RWPE2 (cell line): Measurements from ENCODE around the gene CRACR2B.
A peak's percentile ranks its signal among the peaks of the same experiment; 100 is the strongest.

Experiments
- ATAC-seq: fragments of 200-7000 bp; cut with Tn5 transposase; 3 replicates; pipeline ENCODE4 v1.9.1; 2021; ENCODE audit warnings: low read depth
- DNase-seq: peaks from one replicate; pipeline ENCODE4 v3.0.0-alpha.2; 2020; ENCODE audit warnings: low spot score
- H3K27ac ChIP-seq: fragments of 450-650 bp; 2 replicates; pipeline ENCODE4 v1.5.1; 2017; ENCODE audit warnings: mild to moderate bottlenecking; ENCODE audit not compliant: poor library complexity, severe bottlenecking
- H3K27me3 ChIP-seq: fragments of 250-450 bp; sonication (Bioruptor Pico); 2 replicates; pipeline ENCODE4 v1.5.1; 2021; ENCODE audit warnings: mild to moderate bottlenecking, moderate library complexity; ENCODE audit not compliant: insufficient read depth, poor library complexity, severe bottlenecking
- H3K36me3 ChIP-seq: fragments of 250-450 bp; sonication (Bioruptor Pico); 2 replicates; pipeline ENCODE4 v1.5.1; 2020; ENCODE audit warnings: low read depth, mild to moderate bottlenecking, moderate library complexity
- H3K4me1 ChIP-seq: fragments of 250-450 bp; sonication (Bioruptor Pico); 2 replicates; pipeline ENCODE4 v1.5.1; 2021; ENCODE audit warnings: mild to moderate bottlenecking, moderate library complexity; ENCODE audit not compliant: insufficient read depth, poor library complexity, severe bottlenecking
- H3K4me3 ChIP-seq: fragments of 250-450 bp; sonication (Bioruptor Pico); 2 replicates; pipeline ENCODE4 v1.5.1; 2021; ENCODE audit warnings: mild to moderate bottlenecking, moderate library complexity; ENCODE audit not compliant: severe bottlenecking
- H3K9me3 ChIP-seq: fragments of 250-450 bp; sonication (Bioruptor Pico); 2 replicates; pipeline ENCODE4 v1.5.1; 2021; ENCODE audit warnings: mild to moderate bottlenecking, moderate library complexity; ENCODE audit not compliant: severe bottlenecking
- TF ChIP-seq, protein P1 (sequence below): fragments of 450-650 bp; IDR thresholded peaks from one replicate; pipeline ENCODE4 v1.5.1; 2017; ENCODE audit warnings: mild to moderate bottlenecking, moderate library complexity; ENCODE audit not compliant: poor library complexity, severe bottlenecking

Gene CRACR2B

DNA sequence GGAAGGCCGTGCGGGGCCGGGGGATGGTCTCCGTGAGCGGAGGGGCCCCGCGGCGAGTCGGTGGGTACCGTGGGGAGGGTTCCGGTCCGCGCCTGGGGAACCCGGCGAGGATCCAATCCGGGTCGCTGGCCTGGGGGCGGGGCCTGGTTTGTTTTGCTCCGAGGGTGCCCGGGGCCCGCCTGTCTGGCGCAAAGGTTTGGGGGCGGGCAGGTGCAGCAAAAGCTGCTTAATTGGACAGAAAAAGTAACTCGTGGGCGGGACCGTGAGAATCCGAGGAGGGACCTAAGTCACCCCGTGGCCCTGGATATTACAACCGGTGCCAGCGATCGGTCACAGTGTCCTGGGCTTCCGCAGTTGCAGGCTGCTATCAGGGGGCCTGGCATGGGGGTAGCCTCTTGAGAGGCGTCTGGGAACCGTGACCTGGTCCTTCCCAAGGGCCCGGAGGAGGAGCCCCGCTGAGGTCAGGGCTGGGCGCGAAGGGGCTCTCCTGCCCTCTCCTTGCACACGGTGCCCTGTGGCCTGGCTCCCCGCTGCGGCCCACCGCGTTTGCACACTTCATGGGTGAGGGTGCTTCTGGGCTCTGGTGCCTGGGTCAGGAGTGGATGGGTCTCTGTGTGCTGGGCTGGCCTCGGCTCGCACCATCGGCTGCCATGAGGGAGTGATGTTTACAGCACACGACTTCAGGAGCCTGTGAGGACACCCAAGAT is 7.6 kb upstream of the CRACR2B start:
- Histone ChIP-seq H3K27me3 (no peaks in the 10 kb centered on the region), H3K4me3 (peak overlapping the region; percentile 80), H3K4me1 (peaks cover 15% of the 10 kb centered on the region), H3K36me3 (no peaks in the 10 kb centered on the region), H3K27ac (peak overlapping the region; percentile 77), H3K9me3 (no peaks in the 10 kb centered on the region)
- peak; percentile 57 for ATAC-seq
- TF ChIP-seq, protein P1, sequence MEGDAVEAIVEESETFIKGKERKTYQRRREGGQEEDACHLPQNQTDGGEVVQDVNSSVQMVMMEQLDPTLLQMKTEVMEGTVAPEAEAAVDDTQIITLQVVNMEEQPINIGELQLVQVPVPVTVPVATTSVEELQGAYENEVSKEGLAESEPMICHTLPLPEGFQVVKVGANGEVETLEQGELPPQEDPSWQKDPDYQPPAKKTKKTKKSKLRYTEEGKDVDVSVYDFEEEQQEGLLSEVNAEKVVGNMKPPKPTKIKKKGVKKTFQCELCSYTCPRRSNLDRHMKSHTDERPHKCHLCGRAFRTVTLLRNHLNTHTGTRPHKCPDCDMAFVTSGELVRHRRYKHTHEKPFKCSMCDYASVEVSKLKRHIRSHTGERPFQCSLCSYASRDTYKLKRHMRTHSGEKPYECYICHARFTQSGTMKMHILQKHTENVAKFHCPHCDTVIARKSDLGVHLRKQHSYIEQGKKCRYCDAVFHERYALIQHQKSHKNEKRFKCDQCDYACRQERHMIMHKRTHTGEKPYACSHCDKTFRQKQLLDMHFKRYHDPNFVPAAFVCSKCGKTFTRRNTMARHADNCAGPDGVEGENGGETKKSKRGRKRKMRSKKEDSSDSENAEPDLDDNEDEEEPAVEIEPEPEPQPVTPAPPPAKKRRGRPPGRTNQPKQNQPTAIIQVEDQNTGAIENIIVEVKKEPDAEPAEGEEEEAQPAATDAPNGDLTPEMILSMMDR, result no peak
- DNase-seq, result peak; percentile 93

DNA sequence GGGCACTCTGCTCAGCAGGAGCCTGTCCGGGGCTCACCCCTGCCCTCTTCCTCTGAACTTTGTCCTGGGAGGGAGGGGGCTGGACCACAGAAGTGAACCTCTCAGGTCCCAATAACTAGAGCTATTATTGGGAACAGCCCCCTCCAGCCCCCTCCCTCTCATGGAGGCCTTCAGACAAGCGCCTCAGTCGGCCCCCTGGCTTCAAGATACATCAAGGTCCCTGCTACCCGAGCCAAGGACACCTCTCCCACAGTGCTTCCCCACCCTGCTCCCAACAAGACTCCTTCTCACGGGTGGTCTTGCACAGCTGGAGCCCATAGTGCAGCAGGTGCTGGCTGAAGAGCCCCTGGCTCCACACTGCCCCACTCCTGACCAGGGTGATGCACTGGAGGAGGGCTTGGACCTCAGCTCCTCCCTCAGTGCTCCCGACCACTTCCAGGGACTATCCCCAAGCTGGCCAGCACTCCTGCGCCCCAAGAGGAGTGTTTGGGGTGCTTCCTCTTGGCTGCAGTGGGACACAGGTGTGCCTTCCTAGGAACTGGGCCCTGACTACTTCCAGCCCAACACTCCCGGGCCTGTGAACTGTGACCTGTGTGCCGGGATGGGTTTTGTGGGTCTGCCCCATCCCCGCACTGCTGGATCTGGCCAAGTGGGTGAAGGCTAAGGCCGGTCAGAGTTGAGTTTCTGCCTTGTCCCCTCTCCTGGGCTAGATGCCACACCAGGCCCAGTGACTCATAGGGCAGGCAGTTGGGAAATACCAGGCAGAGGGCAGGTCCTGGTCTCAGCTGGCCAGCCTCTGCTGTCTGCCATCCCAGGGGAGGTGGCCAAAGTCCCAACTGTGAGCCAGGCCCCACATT is 6.8 kb upstream of the CRACR2B start:
- peak overlapping the region; percentile 77 for H3K27ac ChIP-seq
- peak; percentile 28; the same call in 2 of the 3 replicates for ATAC-seq

DNA sequence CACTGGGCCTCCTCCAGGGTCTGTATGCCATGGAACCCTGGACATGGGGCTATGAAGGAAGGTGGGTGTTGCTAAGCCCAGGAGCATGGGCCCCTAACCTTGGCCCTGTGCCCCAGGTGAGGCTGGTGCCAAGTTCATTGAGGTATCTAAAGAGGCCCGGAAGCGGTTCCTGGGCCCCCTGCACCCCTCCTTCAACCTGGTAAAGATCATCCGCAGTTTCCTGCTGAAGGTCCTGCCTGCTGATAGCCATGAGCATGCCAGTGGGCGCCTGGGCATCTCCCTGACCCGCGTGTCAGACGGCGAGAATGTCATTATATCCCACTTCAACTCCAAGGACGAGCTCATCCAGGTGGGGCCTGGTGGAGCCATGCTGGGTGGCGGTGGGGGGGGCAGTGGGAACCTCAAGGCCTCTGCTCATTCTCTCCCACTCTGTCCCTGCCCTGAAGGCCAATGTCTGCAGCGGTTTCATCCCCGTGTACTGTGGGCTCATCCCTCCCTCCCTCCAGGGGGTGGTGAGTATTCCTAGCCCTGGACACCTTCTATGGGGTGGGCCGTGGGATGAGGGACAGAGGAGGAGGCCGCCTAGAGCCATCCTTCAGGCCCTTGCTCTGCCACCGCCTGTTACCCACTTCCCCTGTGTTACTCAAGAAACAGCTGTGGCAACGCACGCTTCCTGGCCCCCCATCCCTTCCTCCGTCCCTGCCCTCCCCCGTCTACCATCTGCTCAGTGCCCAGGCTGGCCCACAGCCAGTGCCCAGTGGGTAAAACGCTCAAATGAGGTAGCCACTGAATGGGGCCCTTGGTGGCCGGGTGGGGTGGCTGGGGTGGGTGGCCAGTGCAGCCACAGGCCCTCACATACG is 6.0 kb upstream of the CRACR2B start:
- TF ChIP-seq, protein P1, result no peak
- peaks cover 15% of the 10 kb centered on the region for H3K4me1 ChIP-seq
- H3K27me3 ChIP-seq, result peaks cover 5% of the 10 kb centered on the region
- DNase-seq, result no peak
- H3K27ac ChIP-seq, result peak overlapping the region; percentile 77
- no peak overlapping the region for H3K4me3 ChIP-seq
- ATAC-seq, result no peak
- H3K9me3 ChIP-seq, result no peaks in the 10 kb centered on the region
- no peaks in the 10 kb centered on the region for H3K36me3 ChIP-seq

More for the DNA sequence above, 6.8 kb upstream of the CRACR2B start:
- Histone ChIP-seq H3K4me3 (peak overlapping the region; percentile 80), H3K27me3 (no peaks in the 10 kb centered on the region), H3K4me1 (peaks cover 15% of the 10 kb centered on the region), H3K36me3 (no peaks in the 10 kb centered on the region), H3K9me3 (no peaks in the 10 kb centered on the region)
- TF ChIP-seq, protein P1, result no peak
- DNase-seq, result no peak

DNA sequence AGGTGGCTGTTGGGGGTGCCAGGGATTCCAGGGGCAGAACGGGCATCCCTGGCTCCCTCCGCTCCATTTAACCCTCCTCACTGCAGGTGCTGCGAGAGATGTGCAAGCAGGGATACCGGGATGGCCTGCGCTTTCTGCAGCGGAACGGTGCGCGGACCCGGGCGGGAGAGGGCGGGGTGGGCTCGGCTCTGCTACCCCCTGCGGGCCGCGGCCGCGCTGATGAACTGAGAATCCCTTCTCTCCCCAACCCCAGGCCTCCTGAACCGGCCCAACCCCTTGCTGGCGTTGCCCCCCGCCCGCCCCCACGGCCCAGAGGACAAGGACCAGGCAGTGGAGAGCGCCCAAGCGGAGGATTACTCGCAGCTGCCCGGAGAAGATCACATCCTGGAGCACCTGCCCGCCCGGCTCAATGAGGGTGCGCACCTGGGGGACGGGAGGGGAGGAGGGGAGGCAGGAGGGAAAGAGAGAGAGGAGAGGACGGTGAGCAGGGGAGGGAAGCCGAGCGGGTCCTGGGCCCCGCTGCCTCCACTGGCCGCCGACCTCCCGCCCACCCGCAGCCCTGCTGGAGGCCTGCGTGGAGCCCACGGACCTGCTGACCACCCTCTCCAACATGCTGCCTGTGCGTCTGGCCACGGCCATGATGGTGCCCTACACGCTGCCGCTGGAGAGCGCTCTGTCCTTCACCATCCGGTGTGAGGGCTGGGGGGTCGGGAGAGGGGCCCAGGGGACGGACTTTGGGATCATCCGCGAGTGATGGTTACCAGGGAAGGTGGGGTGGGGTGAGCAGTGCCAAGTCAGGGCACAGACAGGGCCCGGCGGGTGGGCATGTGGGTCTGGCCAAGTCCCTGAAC is 4.1 kb upstream of the CRACR2B start:
- H3K36me3 ChIP-seq, result no peaks in the 10 kb centered on the region
- ATAC-seq, result no peak
- TF ChIP-seq, protein P1, result no peak
- DNase-seq, result no peak
- H3K27ac ChIP-seq, result no peak overlapping the region
- H3K27me3 ChIP-seq, result peaks cover 10% of the 10 kb centered on the region
- H3K9me3 ChIP-seq, result no peaks in the 10 kb centered on the region
- H3K4me3 ChIP-seq, result no peak overlapping the region
- H3K4me1 ChIP-seq, result peaks cover 14% of the 10 kb centered on the region
